Right lung (tissue), 5 donors: ENCODE data around the gene PPP4R3A. TPM values are rescaled to one million over a fixed set of nuclear protein-coding genes. Genes with fewer than 3 reads are reported as not detected.
A peak's percentile ranks its signal among the peaks of the same experiment; 100 is the strongest.
"Not testable (repeated sequence)": the region's sequence is repeated elsewhere in the genome, so short reads cannot be mapped to it uniquely, and the experiment has no call there.

Source experiments
- DNase-seq, 2 donors: peaks; one replicate each; pipeline ENCODE4 v3.0.0-alpha.2; 2013
- polyA plus RNA-seq, 5 donors: library from polyadenylated mRNA; unstranded; fragments of 120-200 nt; gene quantifications; one replicate each; pipeline versions ENCODE4 v1.2.1 to v1.2.3, GENCODE V29; 2013; ENCODE audit warnings: inconsistent platforms in 1 of 5, low replicate concordance in 1 of 5; ENCODE audit not compliant: insufficient read length in 5 of 5, insufficient read depth in 1 of 5

Gene PPP4R3A
- polyA plus RNA-seq, 5 donors, result 98.0 to 124 (median 116) TPM

GRCh38 chr14:91509083-91509877 is 830 bp downstream of the PPP4R3A start:
- DNase-seq, result peak; percentile 13 to 17

GRCh38 chr14:91508105-91508504 is 2.0 kb downstream of the PPP4R3A start:
- no peak for DNase-seq

GRCh38 chr14:91506226-91506625 is 3.9 kb downstream of the PPP4R3A start:
- DNase-seq, result no peak

- no peak for DNase-seq
These were observed 7.1 kb downstream of the PPP4R3A start for GRCh38 chr14:91503000-91503504.

GRCh38 chr14:91501951-91502930 is 7.9 kb downstream of the PPP4R3A start:
- DNase-seq, result no peak

GRCh38 chr14:91501348-91501747 is 8.8 kb downstream of the PPP4R3A start:
- DNase-seq, result no peak

GRCh38 chr14:91496790-91497189 is 13.3 kb downstream of the PPP4R3A start:
- DNase-seq, result no peak

GRCh38 chr14:91494392-91495065 is 15.6 kb downstream of the PPP4R3A start:
- not testable (repeated sequence) for DNase-seq

- DNase-seq, result no peak
These were observed 16.9 kb downstream of the PPP4R3A start for GRCh38 chr14:91493169-91493568.

GRCh38 chr14:91484744-91485143 is 25.4 kb downstream of the PPP4R3A start:
- no peak for DNase-seq

GRCh38 chr14:91484186-91484585 is 25.9 kb downstream of the PPP4R3A start:
- no peak for DNase-seq

GRCh38 chr14:91482263-91483013 is 27.7 kb downstream of the PPP4R3A start:
- peak; percentile 62 to 69 for DNase-seq

GRCh38 chr14:91477388-91477787 is 32.7 kb downstream of the PPP4R3A start:
- DNase-seq, result no peak

- no peak for DNase-seq
These were observed 37.1 kb downstream of the PPP4R3A start for GRCh38 chr14:91473046-91473445.

GRCh38 chr14:91470216-91470615 is 39.9 kb downstream of the PPP4R3A start:
- no peak for DNase-seq

- no peak for DNase-seq
These were observed 43.9 kb downstream of the PPP4R3A start for GRCh38 chr14:91466192-91466591.

- no peak for DNase-seq
These were observed 45.4 kb downstream of the PPP4R3A start for GRCh38 chr14:91464615-91465205.

- DNase-seq, result no peak
These were observed 51.5 kb downstream of the PPP4R3A start for GRCh38 chr14:91458612-91459011.

GRCh38 chr14:91456283-91456682 is 53.8 kb downstream of the PPP4R3A start:
- DNase-seq, result no peak

GRCh38 chr14:91454580-91454979 is 55.5 kb downstream of the PPP4R3A start:
- no peak for DNase-seq

- no peak for DNase-seq
These were observed 56.0 kb downstream of the PPP4R3A start for GRCh38 chr14:91454155-91454554.
